GM23338 (cell line): ENCODE data around the gene NFE2L1. TPM values are rescaled to one million over a fixed set of nuclear protein-coding genes. Genes with fewer than 3 reads are reported as not detected.

Experiments
- ATAC-seq: fragments of 200-7000 bp; cut with Tn5 transposase; 3 replicates; pipeline ENCODE4 v1.9.1; 2020
- DNase-seq: peaks from one replicate; pipeline ENCODE4 v3.0.0-alpha.2; 2015; ENCODE audit warnings: low spot score
- H2AFZ ChIP-seq: fragments of 200-600 bp; sonication (generic); 2 replicates; pipeline ENCODE4 v1.8.0; 2016; ENCODE audit warnings: antibody characterized with exemption, mild to moderate bottlenecking, moderate library complexity
- H3F3A ChIP-seq: fragments of 200-600 bp; sonication (generic); replicated peaks from 2 replicates; pipeline ENCODE4 v1.8.0; 2017; ENCODE audit warnings: antibody characterized with exemption, mixed run types, low read depth
- H3K27ac ChIP-seq: fragments of 200-600 bp; sonication (generic); 2 replicates; pipeline ENCODE4 v1.6.1; 2016; ENCODE audit warnings: low read depth
- H3K27me3 ChIP-seq: fragments of 200-600 bp; sonication (generic); 2 replicates; pipeline ENCODE4 v1.8.0; 2016; ENCODE audit warnings: mild to moderate bottlenecking, mixed run types, moderate library complexity; ENCODE audit not compliant: insufficient read depth
- H3K36me3 ChIP-seq: fragments of 200-600 bp; sonication (generic); 2 replicates; pipeline ENCODE4 v1.8.0; 2016; ENCODE audit warnings: mild to moderate bottlenecking; ENCODE audit not compliant: insufficient read depth
- H3K4me1 ChIP-seq: fragments of 200-600 bp; sonication (generic); 2 replicates; pipeline ENCODE4 v1.8.0; 2016; ENCODE audit warnings: mild to moderate bottlenecking, moderate library complexity; ENCODE audit not compliant: insufficient read depth
- H3K4me2 ChIP-seq: fragments of 200-600 bp; sonication (generic); 2 replicates; pipeline ENCODE4 v1.7.1; 2017; ENCODE audit warnings: mixed run types
- H3K4me3 ChIP-seq: fragments of 200-600 bp; sonication (generic); 2 replicates; pipeline ENCODE4 v1.6.1; 2016; ENCODE audit warnings: mixed run types
- H3K79me2 ChIP-seq: fragments of 200-600 bp; sonication (generic); replicated peaks from 2 replicates; pipeline ENCODE4 v1.8.0; 2017; ENCODE audit warnings: mild to moderate bottlenecking; ENCODE audit not compliant: insufficient read depth
- H3K9me2 ChIP-seq: fragments of 200-600 bp; sonication (generic); 2 replicates; pipeline ENCODE4 v1.8.0; 2017; ENCODE audit not compliant: insufficient read depth
- H4K20me1 ChIP-seq: fragments of 200-600 bp; sonication (generic); replicated peaks from 2 replicates; pipeline ENCODE4 v1.8.0; 2017; ENCODE audit warnings: mild to moderate bottlenecking; ENCODE audit not compliant: insufficient read depth
- H3K27ac Mint-ChIP-seq: 2 replicates; pipeline ENCODE4 v1.8.0; 2020; ENCODE audit warnings: inconsistent platforms, mild to moderate bottlenecking, moderate library complexity, mixed read lengths
- H3K27me3 Mint-ChIP-seq: 3 replicates; pipeline ENCODE4 v1.8.0; 2022; ENCODE audit warnings: low read depth, mild to moderate bottlenecking, moderate library complexity, mixed read lengths, inconsistent platforms; ENCODE audit not compliant: insufficient read depth, poor library complexity
- H3K36me3 Mint-ChIP-seq: 3 replicates; pipeline ENCODE4 v1.8.0; 2021; ENCODE audit warnings: low read depth, mild to moderate bottlenecking, inconsistent platforms, moderate library complexity, mixed read lengths
- H3K4me1 Mint-ChIP-seq: 3 replicates; pipeline ENCODE4 v1.8.0; 2020; ENCODE audit warnings: mild to moderate bottlenecking, inconsistent platforms, mixed read lengths
- H3K4me3 Mint-ChIP-seq: 3 replicates; pipeline ENCODE4 v1.8.0; 2021; ENCODE audit warnings: moderate library complexity, mild to moderate bottlenecking, inconsistent platforms, mixed read lengths
- H3K9me3 Mint-ChIP-seq: 3 replicates; pipeline ENCODE4 v1.8.0; 2020; ENCODE audit warnings: moderate library complexity, mild to moderate bottlenecking, inconsistent platforms, mixed read lengths
- CREB1 ChIP-seq: fragments of 250-450 bp; sonication (Bioruptor Pico); IDR thresholded peaks from 2 replicates; pipeline ENCODE4 v1.5.0; 2020; ENCODE audit warnings: low read depth, mild to moderate bottlenecking, moderate library complexity
- EZH2 ChIP-seq: fragments of 200-600 bp; sonication (generic); IDR thresholded peaks from one replicate; pipeline ENCODE4 v1.8.0; 2017; ENCODE audit warnings: antibody characterized with exemption, mild to moderate bottlenecking, low read depth; ENCODE audit not compliant: unreplicated experiment
- EZH2phosphoT487 ChIP-seq: fragments of 200-600 bp; sonication (generic); IDR thresholded peaks from one replicate; pipeline ENCODE4 v1.8.1; 2018; ENCODE audit warnings: antibody characterized with exemption; ENCODE audit not compliant: unreplicated experiment
- JUNB ChIP-seq: IDR thresholded peaks from one replicate; pipeline ENCODE4 v1.6.1; 2016; ENCODE audit warnings: antibody characterized with exemption; ENCODE audit not compliant: unreplicated experiment
- NANOG ChIP-seq: IDR thresholded peaks from 2 replicates; pipeline ENCODE4 v1.6.1; 2016; ENCODE audit warnings: antibody characterized with exemption, borderline replicate concordance
- POLR2AphosphoS5 ChIP-seq: IDR thresholded peaks from 2 replicates; pipeline ENCODE4 v1.6.1; 2016; ENCODE audit warnings: antibody characterized with exemption, low read depth
- STAT1 ChIP-seq: IDR thresholded peaks from one replicate; pipeline ENCODE4 v1.6.1; 2016; ENCODE audit warnings: antibody characterized with exemption; ENCODE audit not compliant: unreplicated experiment
- ZNF114 ChIP-seq: fragments of 250-450 bp; sonication (Bioruptor Pico); IDR thresholded peaks from 2 replicates; pipeline ENCODE4 v1.5.0; 2020; ENCODE audit warnings: mild to moderate bottlenecking, moderate library complexity
- ZNF331 ChIP-seq: fragments of 250-450 bp; sonication (Bioruptor Pico); IDR thresholded peaks from 2 replicates; pipeline ENCODE4 v1.5.0; 2020; ENCODE audit warnings: low read depth, mild to moderate bottlenecking, moderate library complexity
- polyA plus RNA-seq: library from polyadenylated mRNA; unstranded; fragments of >200 nt; fragmentation: Nextera tagmentation; extraction: Ambion mirVana; gene quantifications from 2 replicates; pipeline ENCODE4 v1.2.1, GENCODE V29; 2016
- total RNA-seq: library from RNA; depleted of rRNA; stranded (reverse); fragments of >200 nt; shearing (Covaris generic); gene quantifications from 2 replicates; pipeline ENCODE4 v1.2.3, GENCODE V29; 2014
- TF ChIP-seq, protein P1 (sequence below): IDR thresholded peaks from 2 replicates; pipeline ENCODE4 v1.6.1; 2016; ENCODE audit warnings: antibody characterized with exemption
- TF ChIP-seq, protein P2 (sequence below): fragments of 250-450 bp; sonication (Bioruptor Pico); IDR thresholded peaks from 2 replicates; pipeline ENCODE4 v1.5.0; 2020; ENCODE audit warnings: mild to moderate bottlenecking, moderate library complexity
- TF ChIP-seq, protein P3 (sequence below), 2 experiments: fragments of 200-600 bp in 1 of 2; sonication (generic) in 1 of 2; conservative IDR thresholded peaks; 2 replicates each; pipeline versions ENCODE4 v1.5.1 to v1.6.1; 2016 to 2017; ENCODE audit warnings: antibody characterized with exemption in 2 of 2, low read depth in 2 of 2, mild to moderate bottlenecking in 2 of 2, moderate library complexity in 1 of 2
- TF ChIP-seq, protein P4 (sequence below): IDR thresholded peaks from one replicate; pipeline ENCODE4 v1.6.1; 2018; ENCODE audit warnings: antibody characterized with exemption; ENCODE audit not compliant: unreplicated experiment

NFE2L1 gene
- total and polyA plus RNA-seq, 2 experiments from 2014 or later = 39.9 to 138 TPM

DNA sequence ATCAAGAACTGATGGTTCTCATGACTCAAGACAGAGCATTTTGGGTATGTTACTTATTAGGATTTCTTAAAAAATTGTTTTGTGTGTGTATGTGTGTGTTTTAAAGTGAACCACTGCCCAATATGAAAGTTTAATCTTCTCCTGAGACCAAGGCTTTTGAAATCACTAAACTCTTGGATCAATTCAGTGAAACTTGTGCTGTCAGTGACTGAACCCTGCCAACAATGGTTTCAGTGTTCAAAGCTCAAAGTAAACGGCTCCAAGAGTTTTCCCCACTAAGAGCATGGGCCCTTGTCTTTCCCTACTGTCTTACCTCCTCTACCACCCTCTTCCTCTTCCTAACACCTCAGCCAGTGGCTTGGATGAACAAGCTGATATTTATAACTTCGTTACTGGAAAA lies 22.0 kb downstream of the NFE2L1 start:
- no peak for DNase-seq
- H3K4me1 Mint-ChIP-seq = peaks cover 11% of the 10 kb centered on the region
- Histone ChIP-seq H3K4me3 (no peak overlapping the region), H2AFZ (no peak overlapping the region), H3K4me1 (peaks cover 11% of the 10 kb centered on the region), H3K27ac (no peak overlapping the region), H3K27me3 (no peaks in the 10 kb centered on the region), H3K79me2 (peaks cover 12% of the 10 kb centered on the region; the same call in 1 of the 2 replicates), H4K20me1 (peaks cover 17% of the 10 kb centered on the region), H3K36me3 (peaks cover 28% of the 10 kb centered on the region), H3F3A (peaks cover 26% of the 10 kb centered on the region), H3K4me2 (no peak overlapping the region), H3K9me2 (no peaks in the 10 kb centered on the region)
- H3K4me3 Mint-ChIP-seq = no peak overlapping the region
- no peak for ATAC-seq
- H3K36me3 Mint-ChIP-seq = peaks cover 75% of the 10 kb centered on the region
- TF ChIP-seq, protein P1, sequence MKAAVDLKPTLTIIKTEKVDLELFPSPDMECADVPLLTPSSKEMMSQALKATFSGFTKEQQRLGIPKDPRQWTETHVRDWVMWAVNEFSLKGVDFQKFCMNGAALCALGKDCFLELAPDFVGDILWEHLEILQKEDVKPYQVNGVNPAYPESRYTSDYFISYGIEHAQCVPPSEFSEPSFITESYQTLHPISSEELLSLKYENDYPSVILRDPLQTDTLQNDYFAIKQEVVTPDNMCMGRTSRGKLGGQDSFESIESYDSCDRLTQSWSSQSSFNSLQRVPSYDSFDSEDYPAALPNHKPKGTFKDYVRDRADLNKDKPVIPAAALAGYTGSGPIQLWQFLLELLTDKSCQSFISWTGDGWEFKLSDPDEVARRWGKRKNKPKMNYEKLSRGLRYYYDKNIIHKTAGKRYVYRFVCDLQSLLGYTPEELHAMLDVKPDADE = no peak
- TF ChIP-seq ZNF114 (CRISPR knock-in tag) (no peak), NANOG (no peak), STAT1 (no peak), EZH2 (no peak), ZNF331 (no peak), EZH2phosphoT487 (no peak), CREB1 (CRISPR knock-in tag) (no peak), JUNB (no peak), POLR2AphosphoS5 (no peak)
- TF ChIP-seq, protein P2, sequence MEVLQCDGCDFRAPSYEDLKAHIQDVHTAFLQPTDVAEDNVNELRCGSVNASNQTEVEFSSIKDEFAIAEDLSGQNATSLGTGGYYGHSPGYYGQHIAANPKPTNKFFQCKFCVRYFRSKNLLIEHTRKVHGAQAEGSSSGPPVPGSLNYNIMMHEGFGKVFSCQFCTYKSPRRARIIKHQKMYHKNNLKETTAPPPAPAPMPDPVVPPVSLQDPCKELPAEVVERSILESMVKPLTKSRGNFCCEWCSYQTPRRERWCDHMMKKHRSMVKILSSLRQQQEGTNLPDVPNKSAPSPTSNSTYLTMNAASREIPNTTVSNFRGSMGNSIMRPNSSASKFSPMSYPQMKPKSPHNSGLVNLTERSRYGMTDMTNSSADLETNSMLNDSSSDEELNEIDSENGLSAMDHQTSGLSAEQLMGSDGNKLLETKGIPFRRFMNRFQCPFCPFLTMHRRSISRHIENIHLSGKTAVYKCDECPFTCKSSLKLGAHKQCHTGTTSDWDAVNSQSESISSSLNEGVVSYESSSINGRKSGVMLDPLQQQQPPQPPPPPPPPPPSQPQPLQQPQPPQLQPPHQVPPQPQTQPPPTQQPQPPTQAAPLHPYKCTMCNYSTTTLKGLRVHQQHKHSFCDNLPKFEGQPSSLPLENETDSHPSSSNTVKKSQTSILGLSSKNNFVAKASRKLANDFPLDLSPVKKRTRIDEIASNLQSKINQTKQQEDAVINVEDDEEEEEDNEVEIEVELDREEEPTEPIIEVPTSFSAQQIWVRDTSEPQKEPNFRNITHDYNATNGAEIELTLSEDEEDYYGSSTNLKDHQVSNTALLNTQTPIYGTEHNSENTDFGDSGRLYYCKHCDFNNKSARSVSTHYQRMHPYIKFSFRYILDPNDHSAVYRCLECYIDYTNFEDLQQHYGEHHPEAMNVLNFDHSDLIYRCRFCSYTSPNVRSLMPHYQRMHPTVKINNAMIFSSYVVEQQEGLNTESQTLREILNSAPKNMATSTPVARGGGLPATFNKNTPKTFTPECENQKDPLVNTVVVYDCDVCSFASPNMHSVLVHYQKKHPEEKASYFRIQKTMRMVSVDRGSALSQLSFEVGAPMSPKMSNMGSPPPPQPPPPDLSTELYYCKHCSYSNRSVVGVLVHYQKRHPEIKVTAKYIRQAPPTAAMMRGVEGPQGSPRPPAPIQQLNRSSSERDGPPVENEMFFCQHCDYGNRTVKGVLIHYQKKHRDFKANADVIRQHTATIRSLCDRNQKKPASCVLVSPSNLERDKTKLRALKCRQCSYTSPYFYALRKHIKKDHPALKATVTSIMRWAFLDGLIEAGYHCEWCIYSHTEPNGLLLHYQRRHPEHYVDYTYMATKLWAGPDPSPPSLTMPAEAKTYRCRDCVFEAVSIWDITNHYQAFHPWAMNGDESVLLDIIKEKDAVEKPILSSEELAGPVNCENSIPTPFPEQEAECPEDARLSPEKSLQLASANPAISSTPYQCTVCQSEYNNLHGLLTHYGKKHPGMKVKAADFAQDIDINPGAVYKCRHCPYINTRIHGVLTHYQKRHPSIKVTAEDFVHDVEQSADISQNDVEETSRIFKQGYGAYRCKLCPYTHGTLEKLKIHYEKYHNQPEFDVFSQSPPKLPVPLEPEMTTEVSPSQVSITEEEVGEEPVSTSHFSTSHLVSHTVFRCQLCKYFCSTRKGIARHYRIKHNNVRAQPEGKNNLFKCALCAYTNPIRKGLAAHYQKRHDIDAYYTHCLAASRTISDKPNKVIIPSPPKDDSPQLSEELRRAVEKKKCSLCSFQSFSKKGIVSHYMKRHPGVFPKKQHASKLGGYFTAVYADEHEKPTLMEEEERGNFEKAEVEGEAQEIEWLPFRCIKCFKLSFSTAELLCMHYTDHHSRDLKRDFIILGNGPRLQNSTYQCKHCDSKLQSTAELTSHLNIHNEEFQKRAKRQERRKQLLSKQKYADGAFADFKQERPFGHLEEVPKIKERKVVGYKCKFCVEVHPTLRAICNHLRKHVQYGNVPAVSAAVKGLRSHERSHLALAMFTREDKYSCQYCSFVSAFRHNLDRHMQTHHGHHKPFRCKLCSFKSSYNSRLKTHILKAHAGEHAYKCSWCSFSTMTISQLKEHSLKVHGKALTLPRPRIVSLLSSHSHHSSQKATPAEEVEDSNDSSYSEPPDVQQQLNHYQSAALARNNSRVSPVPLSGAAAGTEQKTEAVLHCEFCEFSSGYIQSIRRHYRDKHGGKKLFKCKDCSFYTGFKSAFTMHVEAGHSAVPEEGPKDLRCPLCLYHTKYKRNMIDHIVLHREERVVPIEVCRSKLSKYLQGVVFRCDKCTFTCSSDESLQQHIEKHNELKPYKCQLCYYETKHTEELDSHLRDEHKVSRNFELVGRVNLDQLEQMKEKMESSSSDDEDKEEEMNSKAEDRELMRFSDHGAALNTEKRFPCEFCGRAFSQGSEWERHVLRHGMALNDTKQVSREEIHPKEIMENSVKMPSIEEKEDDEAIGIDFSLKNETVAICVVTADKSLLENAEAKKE (CRISPR knock-in tag) = no peak
- TF ChIP-seq, protein P3, sequence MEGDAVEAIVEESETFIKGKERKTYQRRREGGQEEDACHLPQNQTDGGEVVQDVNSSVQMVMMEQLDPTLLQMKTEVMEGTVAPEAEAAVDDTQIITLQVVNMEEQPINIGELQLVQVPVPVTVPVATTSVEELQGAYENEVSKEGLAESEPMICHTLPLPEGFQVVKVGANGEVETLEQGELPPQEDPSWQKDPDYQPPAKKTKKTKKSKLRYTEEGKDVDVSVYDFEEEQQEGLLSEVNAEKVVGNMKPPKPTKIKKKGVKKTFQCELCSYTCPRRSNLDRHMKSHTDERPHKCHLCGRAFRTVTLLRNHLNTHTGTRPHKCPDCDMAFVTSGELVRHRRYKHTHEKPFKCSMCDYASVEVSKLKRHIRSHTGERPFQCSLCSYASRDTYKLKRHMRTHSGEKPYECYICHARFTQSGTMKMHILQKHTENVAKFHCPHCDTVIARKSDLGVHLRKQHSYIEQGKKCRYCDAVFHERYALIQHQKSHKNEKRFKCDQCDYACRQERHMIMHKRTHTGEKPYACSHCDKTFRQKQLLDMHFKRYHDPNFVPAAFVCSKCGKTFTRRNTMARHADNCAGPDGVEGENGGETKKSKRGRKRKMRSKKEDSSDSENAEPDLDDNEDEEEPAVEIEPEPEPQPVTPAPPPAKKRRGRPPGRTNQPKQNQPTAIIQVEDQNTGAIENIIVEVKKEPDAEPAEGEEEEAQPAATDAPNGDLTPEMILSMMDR (conservative IDR thresholded peaks at IDR 0.05; ENCODE audit: low read depth in 2 of 2) = no peak
- TF ChIP-seq, protein P4, sequence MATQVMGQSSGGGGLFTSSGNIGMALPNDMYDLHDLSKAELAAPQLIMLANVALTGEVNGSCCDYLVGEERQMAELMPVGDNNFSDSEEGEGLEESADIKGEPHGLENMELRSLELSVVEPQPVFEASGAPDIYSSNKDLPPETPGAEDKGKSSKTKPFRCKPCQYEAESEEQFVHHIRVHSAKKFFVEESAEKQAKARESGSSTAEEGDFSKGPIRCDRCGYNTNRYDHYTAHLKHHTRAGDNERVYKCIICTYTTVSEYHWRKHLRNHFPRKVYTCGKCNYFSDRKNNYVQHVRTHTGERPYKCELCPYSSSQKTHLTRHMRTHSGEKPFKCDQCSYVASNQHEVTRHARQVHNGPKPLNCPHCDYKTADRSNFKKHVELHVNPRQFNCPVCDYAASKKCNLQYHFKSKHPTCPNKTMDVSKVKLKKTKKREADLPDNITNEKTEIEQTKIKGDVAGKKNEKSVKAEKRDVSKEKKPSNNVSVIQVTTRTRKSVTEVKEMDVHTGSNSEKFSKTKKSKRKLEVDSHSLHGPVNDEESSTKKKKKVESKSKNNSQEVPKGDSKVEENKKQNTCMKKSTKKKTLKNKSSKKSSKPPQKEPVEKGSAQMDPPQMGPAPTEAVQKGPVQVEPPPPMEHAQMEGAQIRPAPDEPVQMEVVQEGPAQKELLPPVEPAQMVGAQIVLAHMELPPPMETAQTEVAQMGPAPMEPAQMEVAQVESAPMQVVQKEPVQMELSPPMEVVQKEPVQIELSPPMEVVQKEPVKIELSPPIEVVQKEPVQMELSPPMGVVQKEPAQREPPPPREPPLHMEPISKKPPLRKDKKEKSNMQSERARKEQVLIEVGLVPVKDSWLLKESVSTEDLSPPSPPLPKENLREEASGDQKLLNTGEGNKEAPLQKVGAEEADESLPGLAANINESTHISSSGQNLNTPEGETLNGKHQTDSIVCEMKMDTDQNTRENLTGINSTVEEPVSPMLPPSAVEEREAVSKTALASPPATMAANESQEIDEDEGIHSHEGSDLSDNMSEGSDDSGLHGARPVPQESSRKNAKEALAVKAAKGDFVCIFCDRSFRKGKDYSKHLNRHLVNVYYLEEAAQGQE = no peak
- H3K27ac Mint-ChIP-seq = no peak overlapping the region
- peaks cover 8% of the 10 kb centered on the region for H3K27me3 Mint-ChIP-seq
- no peaks in the 10 kb centered on the region for H3K9me3 Mint-ChIP-seq
